ENCODE measurements around the gene GREB1.

The GREB1 gene

DNA sequence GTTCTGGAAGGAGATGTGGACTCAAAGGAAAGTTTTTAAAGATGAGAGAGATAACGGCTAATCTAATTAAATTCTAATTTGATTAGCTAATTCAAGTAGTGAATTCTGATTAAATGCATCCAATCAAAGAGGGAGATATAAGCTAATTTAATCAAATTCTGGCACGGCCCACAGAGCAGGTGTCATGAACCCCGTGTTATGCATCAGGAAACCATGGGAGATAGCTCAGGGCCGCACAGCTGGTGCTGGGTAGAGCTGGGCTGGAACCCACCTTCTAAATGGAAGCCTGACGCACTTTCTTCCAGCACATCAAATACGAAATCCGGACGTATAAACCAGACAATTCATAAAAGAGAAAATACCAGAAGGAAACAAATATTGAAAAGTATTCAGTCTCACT is 57.2 kb downstream of the GREB1 start:
- H3K4me3 ChIP-seq (ENCODE audit: low read depth, low read length): no peak overlapping the region
- TF ChIP-seq, protein P1, sequence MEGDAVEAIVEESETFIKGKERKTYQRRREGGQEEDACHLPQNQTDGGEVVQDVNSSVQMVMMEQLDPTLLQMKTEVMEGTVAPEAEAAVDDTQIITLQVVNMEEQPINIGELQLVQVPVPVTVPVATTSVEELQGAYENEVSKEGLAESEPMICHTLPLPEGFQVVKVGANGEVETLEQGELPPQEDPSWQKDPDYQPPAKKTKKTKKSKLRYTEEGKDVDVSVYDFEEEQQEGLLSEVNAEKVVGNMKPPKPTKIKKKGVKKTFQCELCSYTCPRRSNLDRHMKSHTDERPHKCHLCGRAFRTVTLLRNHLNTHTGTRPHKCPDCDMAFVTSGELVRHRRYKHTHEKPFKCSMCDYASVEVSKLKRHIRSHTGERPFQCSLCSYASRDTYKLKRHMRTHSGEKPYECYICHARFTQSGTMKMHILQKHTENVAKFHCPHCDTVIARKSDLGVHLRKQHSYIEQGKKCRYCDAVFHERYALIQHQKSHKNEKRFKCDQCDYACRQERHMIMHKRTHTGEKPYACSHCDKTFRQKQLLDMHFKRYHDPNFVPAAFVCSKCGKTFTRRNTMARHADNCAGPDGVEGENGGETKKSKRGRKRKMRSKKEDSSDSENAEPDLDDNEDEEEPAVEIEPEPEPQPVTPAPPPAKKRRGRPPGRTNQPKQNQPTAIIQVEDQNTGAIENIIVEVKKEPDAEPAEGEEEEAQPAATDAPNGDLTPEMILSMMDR (IDR thresholded peaks at IDR 0.05; ENCODE audit: control insufficient read depth, extremely low read depth, insufficient read depth): no peak
- DNase-seq (ENCODE audit: low read depth): no peak

DNA sequence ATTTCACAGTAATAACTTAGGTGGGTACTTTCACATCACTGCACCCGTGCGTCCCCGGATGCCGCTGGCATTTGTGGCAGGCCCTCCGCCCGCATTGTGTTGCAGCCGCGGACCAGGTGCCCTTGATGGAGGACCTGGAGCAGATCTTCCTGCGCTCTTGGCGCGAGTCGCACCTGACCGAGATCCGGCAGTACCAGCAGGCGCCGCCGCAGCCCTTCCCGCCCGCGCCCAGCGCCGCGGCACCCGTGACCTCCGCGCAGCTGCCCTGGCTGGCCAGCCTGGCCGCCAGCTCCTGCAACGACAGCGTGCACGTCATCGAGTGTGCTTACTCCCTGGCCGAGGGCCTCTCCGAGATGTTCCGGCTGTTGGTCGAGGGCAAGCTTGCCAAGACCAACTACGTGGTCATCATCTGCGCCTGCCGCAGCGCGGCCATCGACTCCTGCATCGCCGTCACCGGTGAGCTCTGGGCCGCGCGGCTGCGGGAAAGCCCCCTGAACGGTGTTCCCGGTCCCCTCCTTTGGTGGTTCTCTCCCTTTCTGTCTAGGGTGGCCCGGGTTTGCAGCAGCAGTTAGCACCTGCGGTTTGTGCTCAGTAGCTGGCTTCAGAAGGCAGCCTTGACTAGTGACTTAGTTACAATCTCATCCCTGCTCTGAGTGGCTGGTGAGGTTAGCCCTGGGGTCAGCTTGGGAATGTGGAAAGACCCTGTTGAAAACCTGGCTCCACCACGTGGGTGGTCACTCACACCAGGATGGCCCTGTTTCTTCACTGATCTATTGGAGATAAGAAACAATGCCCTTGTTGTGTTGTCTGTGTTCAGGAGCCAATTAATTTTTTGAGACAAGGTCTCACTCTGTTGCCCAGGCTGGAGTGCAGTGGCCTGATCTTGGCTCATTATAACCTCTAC is 59.1 kb downstream of the GREB1 start:
- DNase-seq (ENCODE audit: low read depth): no peak
- H3K4me3 ChIP-seq (ENCODE audit: low read depth, low read length): no peak overlapping the region
- TF ChIP-seq, protein P1 (IDR thresholded peaks at IDR 0.05; ENCODE audit: control insufficient read depth, extremely low read depth, insufficient read depth): no peak

DNA sequence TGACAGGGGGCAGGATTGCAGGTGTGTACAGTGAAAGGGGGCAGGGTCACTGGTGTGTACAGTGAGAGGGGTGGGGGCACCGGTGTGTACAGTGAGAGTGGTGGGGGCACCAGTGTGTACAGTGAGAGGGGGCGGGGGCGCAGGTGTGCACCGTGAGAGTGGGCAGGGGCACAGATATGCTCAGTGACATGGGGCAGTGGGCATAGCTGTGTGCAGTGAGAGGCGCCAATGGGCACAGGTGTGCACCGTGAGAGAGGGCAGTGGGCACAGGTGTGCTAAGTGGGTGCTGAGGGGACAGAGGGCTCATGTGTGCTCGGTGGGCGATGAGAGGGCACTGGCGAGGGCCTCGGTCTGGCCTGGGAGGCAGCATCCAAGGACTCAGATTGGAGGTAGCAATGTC is 63.0 kb downstream of the GREB1 start:
- no peak for DNase-seq (ENCODE audit: low read depth)
- TF ChIP-seq, protein P1 (IDR thresholded peaks at IDR 0.05; ENCODE audit: control insufficient read depth, extremely low read depth, insufficient read depth): no peak

DNA sequence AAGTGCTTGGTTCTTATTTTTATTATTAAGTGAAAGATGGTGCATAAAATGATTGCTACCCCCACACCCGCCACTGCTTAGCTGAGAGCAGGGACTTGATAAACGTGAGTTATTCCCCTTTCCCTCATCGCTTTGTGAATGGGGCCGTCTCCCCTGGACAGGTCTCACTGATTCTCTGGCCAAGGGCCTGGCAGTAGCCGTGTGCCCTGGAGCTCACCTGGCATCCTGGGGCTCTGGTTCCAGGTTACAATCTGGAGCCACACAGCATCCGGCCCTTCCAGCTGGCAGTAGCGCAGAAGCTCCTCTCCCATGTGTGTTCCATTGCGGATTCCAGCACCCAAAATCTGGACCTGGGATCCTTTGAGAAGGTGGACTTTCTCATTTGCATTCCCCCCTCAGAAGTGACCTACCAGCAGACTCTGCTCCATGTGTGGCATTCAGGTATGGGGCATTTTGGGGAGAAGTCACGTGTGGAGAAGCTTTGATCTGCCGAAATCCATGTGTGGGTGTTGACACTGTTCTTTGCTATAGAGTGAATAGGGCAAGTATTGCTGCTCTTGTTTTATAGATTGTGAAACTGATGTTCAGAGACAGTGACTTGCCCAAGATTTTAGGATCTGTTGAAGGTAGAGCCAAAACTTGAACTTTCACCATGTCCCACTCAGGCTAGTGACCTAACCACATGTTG is 63.8 kb downstream of the GREB1 start:
- no peak for DNase-seq (ENCODE audit: low read depth)
- TF ChIP-seq, protein P1 (IDR thresholded peaks at IDR 0.05; ENCODE audit: control insufficient read depth, extremely low read depth, insufficient read depth): no peak
- H3K4me3 ChIP-seq (ENCODE audit: low read depth, low read length): no peak overlapping the region

More for the DNA sequence above, 63.0 kb downstream of the GREB1 start:
- no peak overlapping the region for H3K4me3 ChIP-seq (ENCODE audit: low read depth, low read length)

DNA sequence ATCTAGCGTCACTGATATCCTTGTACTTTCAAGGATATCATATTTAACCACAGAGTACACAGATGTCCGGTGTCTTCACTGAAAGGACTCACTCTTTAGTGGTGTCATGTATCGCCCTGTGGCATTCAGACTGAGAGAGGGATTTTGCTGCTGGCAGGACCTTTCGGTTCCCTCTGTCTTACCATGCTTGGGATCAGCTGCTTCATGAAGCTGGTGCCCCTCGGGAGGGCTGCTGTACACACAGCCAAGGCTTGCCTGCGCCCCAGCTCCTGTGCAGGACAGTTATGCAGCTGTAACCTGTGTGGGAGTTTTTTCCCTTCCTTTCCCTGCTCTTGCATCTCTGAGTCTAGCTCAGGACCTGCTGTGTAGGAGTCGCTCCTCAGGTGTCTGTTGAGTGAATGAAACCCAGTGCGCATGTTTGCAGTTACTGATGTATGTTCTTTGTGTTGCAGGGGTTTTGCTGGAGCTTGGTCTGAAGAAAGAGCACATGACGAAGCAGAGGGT is 64.4 kb downstream of the GREB1 start:
- no peak overlapping the region for H3K4me3 ChIP-seq (ENCODE audit: low read depth, low read length)

DNA sequence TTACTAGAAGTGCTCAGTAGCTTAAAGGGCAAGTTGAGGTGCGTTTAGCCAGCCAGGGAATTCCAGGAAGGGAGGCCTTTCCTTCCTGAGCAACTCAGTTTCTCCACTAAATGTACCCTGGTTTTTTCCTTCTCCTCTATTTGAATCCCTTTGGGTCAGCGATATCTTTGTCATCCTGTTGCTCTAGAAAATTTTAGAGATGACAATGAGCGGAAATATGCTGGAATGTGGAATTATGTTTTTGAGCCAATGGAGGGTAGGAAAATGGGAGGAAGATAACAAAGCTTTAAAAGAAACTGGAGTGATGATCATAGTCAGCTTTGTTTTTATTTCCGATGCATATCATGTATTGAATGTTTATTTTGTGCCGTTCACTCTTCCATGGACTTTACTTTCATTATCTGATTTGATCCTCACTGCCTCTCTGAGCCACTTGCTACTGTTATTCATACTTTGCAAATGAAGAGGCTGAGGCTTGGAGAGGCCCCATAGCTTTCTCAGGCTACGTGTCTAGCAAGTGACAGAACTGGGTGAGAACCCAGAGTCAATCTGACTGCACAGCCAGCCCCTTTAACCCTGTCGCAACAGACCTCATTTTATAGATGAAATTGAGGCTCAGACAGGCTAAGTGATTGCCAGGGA is 68.8 kb downstream of the GREB1 start:
- DNase-seq (ENCODE audit: low read depth): no peak
- H3K4me3 ChIP-seq (ENCODE audit: low read depth, low read length): no peak overlapping the region
- TF ChIP-seq, protein P1 (IDR thresholded peaks at IDR 0.05; ENCODE audit: control insufficient read depth, extremely low read depth, insufficient read depth): no peak

More for the DNA sequence above, 64.4 kb downstream of the GREB1 start:
- TF ChIP-seq, protein P1 (IDR thresholded peaks at IDR 0.05; ENCODE audit: control insufficient read depth, extremely low read depth, insufficient read depth): no peak
- DNase-seq (ENCODE audit: low read depth): no peak

Measured in LNCaP clone FGC (cell line).